Gastrocnemius medialis (tissue), 4 donors: ENCODE measurements around the gene NPB. TPM values are rescaled to one million over a fixed set of nuclear protein-coding genes. Genes with fewer than 3 reads are reported as not detected.

Experiments used
- ATAC-seq, 2 donors: fragments of 150-250 bp; one replicate each; pipeline ENCODE4 v1.9.1; 2016
- DNase-seq, 2 donors: peaks; one replicate each; pipeline ENCODE4 v3.0.0-alpha.2; 2019
- H3K27ac ChIP-seq, 4 donors: fragments of 200-600 bp; sonication (generic); 1 replicate in 1 of 4; 2 replicates in 3 of 4; pipeline ENCODE4 v1.5.1; 2016 to 2018; ENCODE audit warnings: mild to moderate bottlenecking in 2 of 4, moderate library complexity in 1 of 4
- H3K27me3 ChIP-seq, 3 donors: fragments of 200-600 bp; sonication (generic) in 2 of 3; 1 replicate in 1 of 3; 2 replicates in 2 of 3; pipeline versions ENCODE4 v1.5.1 to v1.6.0; 2016 to 2019; ENCODE audit warnings: mild to moderate bottlenecking in 1 of 3, moderate library complexity in 1 of 3
- H3K36me3 ChIP-seq, 2 donors: fragments of 200-600 bp; sonication (generic) in 1 of 2; one replicate each; pipeline ENCODE4 v1.5.1; 2017 to 2018
- H3K4me1 ChIP-seq, 2 donors: fragments of 200-600 bp; sonication (generic) in 1 of 2; one replicate each; pipeline ENCODE4 v1.5.1; 2016 to 2017; ENCODE audit warnings: mild to moderate bottlenecking in 2 of 2
- H3K4me3 ChIP-seq, 4 donors: fragments of 200-600 bp; sonication (generic) in 3 of 4; 1 replicate in 1 of 4; 2 replicates in 3 of 4; pipeline ENCODE4 v1.5.1; 2016 to 2019; ENCODE audit warnings: mild to moderate bottlenecking in 2 of 4
- H3K9me3 ChIP-seq, 3 donors: fragments of 200-600 bp; sonication (generic) in 2 of 3; 1 replicate in 1 of 3; 2 replicates in 2 of 3; pipeline ENCODE4 v1.5.1; 2016 to 2019
- CTCF ChIP-seq, 5 experiments: fragments of 450-650 bp in 3 of 5; fragments of 200-600 bp in 2 of 5; sonication (generic) in 2 of 5; IDR thresholded peaks in 4 of 5; conservative IDR thresholded peaks in 1 of 5; 1 replicate in 4 of 5; 2 replicates in 1 of 5; pipeline ENCODE4 v1.5.1; 2016 to 2019; ENCODE audit warnings: antibody characterized with exemption in 5 of 5, mild to moderate bottlenecking in 3 of 5, moderate library complexity in 3 of 5
- POLR2A ChIP-seq, 2 donors: fragments of 450-650 bp; IDR thresholded peaks; one replicate each; pipeline ENCODE4 v1.6.1; 2017; ENCODE audit warnings: antibody characterized with exemption in 2 of 2, mild to moderate bottlenecking in 2 of 2, moderate library complexity in 2 of 2
- in situ Hi-C, 4 donors: fragments of 200-750 bp; cut with MboI; loops; one replicate each; pipeline versions ENCODE4 v1.15.0 to v1.8.0; 2017; ENCODE audit warnings: low sequenced_read_pairs in 4 of 4
- intact Hi-C: fragments of 100-400 bp; cut with DNase I; formaldehyde crosslinking; loops from one replicate; pipeline ENCODE4 v1.15.1; 2023; ENCODE audit warnings: low total_unique reads
- total RNA-seq, 4 donors: library from RNA; depleted of rRNA; stranded (reverse); fragments of >200 nt; gene quantifications; one replicate each; pipeline versions ENCODE4 v1.1.0 to v1.2.3, GENCODE V29; 2016

The NPB gene
- total RNA-seq, 4 donors from 2014 or later = 0.46 to 1.4 (median 1.1) TPM; not detected in 1

GRCh38 chr17:81929253-81930141 lies 27.5 kb downstream of the NPB start:
- H3K27me3 ChIP-seq = peaks cover 0 to 3% (median 0%) of the 10 kb centered on the region in 3 donors
- no peaks in the 10 kb centered on the region for H3K36me3 ChIP-seq
- no peak overlapping the region for H3K27ac ChIP-seq
- no peak for ATAC-seq
- no peak for DNase-seq
- no peak overlapping the region for H3K4me3 ChIP-seq
- H3K4me1 ChIP-seq = peaks cover 27% of the 10 kb centered on the region in 2 donors
- no peaks in the 10 kb centered on the region for H3K9me3 ChIP-seq
- TF ChIP-seq POLR2A (IDR thresholded peaks at IDR 0.05) = no peak
- no peak for TF ChIP-seq CTCF (IDR thresholded peaks at IDR 0.05 in 4 of 5, conservative IDR thresholded peaks at IDR 0.05 in 1 of 5)
- intact Hi-C loops = loop anchor here (10.0 kb wide), 2 partner anchors 525 to 605 kb away; partner anchors contain the start of genes CYBC1 and NARF
- in situ Hi-C loops = no loop called here

GRCh38 chr17:81930142-81931125 lies 28.4 kb downstream of the NPB start:
- Histone ChIP-seq H3K9me3 (no peaks in the 10 kb centered on the region), H3K36me3 (no peaks in the 10 kb centered on the region), H3K4me3 (no peak overlapping the region), H3K27me3 (peaks cover 0 to 3% (median 0%) of the 10 kb centered on the region in 3 donors), H3K4me1 (peaks cover 17 to 18% of the 10 kb centered on the region in 2 donors), H3K27ac (no peak overlapping the region)
- intact Hi-C loops = no loop called here
- TF ChIP-seq POLR2A (IDR thresholded peaks at IDR 0.05) = no peak
- TF ChIP-seq CTCF (IDR thresholded peaks at IDR 0.05 in 4 of 5, conservative IDR thresholded peaks at IDR 0.05 in 1 of 5) = no peak
- in situ Hi-C loops = no loop called here
- DNase-seq (no peak), ATAC-seq (no peak)

- H3K36me3 ChIP-seq = no peaks in the 10 kb centered on the region
- peaks cover 10% of the 10 kb centered on the region in 2 donors for H3K4me1 ChIP-seq
- intact Hi-C loops (no loop called here), in situ Hi-C loops (no loop called here)
- no peaks in the 10 kb centered on the region for H3K9me3 ChIP-seq
- TF ChIP-seq POLR2A (IDR thresholded peaks at IDR 0.05) = no peak
- TF ChIP-seq CTCF (IDR thresholded peaks at IDR 0.05 in 4 of 5, conservative IDR thresholded peaks at IDR 0.05 in 1 of 5) = no peak
- H3K27ac ChIP-seq = no peak overlapping the region
- ATAC-seq (no peak), DNase-seq (no peak)
- H3K27me3 ChIP-seq = peaks cover 0 to 3% (median 0%) of the 10 kb centered on the region in 3 donors
- H3K4me3 ChIP-seq = no peak overlapping the region
These were observed 29.1 kb downstream of the NPB start for GRCh38 chr17:81931189-81931556.

- H3K4me1 ChIP-seq = peaks cover 10 to 11% of the 10 kb centered on the region in 2 donors
- no peak overlapping the region for H3K4me3 ChIP-seq
- in situ Hi-C loops (no loop called here), intact Hi-C loops (no loop called here)
- no peak overlapping the region for H3K27ac ChIP-seq
- TF ChIP-seq CTCF (IDR thresholded peaks at IDR 0.05 in 4 of 5, conservative IDR thresholded peaks at IDR 0.05 in 1 of 5) (no peak), POLR2A (IDR thresholded peaks at IDR 0.05) (no peak)
- H3K36me3 ChIP-seq = no peaks in the 10 kb centered on the region
- no peak for ATAC-seq
- peaks cover 0 to 3% (median 0%) of the 10 kb centered on the region in 3 donors for H3K27me3 ChIP-seq
- no peak for DNase-seq
- H3K9me3 ChIP-seq = no peaks in the 10 kb centered on the region
These were observed 29.7 kb downstream of the NPB start for GRCh38 chr17:81931557-81932332.
